CD1c-positive myeloid dendritic cell (primary cell): ENCODE results near the gene RBM33.
A peak's percentile ranks its signal among the peaks of the same experiment; 100 is the strongest.
"Not testable (repeated sequence)": the region's sequence is repeated elsewhere in the genome, so short reads cannot be mapped to it uniquely, and the experiment has no call there.

Source experiments
- DNase-seq: peaks from one replicate; pipeline ENCODE4 v3.0.0-alpha.2; 2016; ENCODE audit errors: extremely low spot score

The RBM33 gene, protein sequence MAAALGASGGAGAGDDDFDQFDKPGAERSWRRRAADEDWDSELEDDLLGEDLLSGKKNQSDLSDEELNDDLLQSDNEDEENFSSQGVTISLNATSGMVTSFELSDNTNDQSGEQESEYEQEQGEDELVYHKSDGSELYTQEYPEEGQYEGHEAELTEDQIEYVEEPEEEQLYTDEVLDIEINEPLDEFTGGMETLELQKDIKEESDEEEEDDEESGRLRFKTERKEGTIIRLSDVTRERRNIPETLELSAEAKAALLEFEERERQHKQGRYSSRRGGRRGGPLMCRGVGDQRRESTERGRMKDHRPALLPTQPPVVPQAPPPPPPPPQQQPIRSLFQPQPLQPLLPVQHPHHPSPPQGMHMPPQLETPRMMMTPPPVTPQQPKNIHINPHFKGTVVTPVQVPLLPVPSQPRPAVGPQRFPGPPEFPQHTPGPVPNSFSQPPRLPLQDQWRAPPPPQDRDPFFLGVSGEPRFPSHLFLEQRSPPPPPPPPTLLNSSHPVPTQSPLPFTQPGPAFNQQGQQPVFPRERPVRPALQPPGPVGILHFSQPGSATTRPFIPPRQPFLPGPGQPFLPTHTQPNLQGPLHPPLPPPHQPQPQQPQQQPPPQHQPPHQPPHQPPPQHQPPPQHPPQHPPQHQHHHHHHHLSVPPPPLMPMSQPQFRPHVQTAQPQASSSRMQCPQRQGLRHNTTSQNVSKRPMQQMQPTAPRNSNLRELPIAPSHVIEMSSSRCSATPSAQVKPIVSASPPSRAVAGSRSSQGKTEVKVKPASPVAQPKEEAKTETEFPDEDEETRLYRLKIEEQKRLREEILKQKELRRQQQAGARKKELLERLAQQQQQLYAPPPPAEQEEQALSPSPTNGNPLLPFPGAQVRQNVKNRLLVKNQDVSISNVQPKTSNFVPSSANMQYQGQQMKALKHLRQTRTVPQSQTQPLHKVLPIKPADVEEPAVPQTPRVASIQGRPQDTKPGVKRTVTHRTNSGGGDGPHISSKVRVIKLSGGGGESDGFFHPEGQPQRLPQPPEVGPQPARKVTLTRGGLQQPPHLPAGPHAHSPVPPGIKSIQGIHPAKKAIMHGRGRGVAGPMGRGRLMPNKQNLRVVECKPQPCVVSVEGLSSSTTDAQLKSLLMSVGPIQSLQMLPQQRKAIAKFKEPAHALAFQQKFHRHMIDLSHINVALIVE

GRCh38 chr7:155644178-155644970, at the start of gene RBM33:
RBM33 (plus strand) TSS chr7:155644661; CDS start chr7:155644877, 216 bp downstream.
- DNase-seq, result peak; percentile 86

DNA sequence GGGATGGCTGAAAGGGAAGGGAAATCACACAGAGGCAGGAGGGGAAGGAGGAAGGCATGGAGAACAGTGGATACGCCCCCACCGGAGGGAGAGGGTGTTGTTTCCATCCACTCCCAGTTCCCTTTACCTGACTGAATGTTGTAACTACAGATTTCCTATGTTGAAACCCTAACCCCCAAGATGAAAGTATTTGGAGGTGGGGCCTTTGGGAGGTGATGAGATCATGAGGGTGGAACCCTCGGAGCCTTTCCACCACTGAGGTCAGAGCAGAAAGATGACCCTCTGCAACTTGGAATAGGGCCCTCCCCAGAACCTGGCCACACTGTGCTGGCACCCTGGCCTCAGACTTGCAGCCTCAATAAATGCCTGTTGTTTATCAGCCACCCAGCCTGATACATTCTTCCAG, 49.5 kb upstream of the RBM33 start:
- DNase-seq, result peak; percentile 53

GRCh38 chr7:155597753-155598140, 46.7 kb upstream of the RBM33 start:
- DNase-seq, result no peak

DNA sequence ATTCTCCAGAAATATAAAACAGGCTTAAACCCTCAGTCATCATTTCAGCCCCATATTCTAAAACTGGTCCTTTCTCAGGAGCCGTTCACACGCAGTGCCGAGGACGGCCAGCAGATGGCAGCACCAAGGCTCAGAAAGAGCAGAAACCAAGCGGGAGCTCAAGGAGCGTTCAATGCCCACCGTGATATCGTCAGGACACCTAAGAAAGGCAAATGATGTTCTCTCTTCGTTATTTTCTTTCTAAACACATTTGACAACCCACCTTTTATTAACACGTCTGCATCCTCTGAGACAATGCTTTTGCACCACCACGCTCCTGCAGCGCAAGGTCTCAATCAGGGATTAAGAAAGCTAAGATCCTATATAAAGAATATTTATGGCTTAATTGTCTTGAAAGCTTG, 45.7 kb upstream of the RBM33 start:
- peak; percentile 86 for DNase-seq

DNA sequence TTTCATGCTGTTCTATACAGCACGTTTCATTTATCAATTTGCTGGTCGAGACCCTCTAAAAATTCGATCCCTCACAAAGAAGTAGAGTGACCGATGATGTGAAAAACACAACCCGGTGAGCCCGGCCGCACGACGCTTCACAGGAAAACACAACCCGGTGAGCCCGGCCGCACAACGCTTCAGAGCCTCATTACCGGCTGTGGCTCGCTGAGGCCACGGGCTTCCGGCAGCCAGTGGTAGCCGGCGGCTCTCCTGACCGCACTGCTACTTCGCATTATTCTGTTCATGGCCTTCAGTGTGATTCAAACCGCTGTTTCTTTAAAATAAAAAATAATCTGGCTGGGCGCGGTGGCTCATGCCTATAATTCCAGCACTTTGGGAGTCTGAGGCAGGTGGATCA, 42.3 kb upstream of the RBM33 start:
- no peak for DNase-seq

DNA sequence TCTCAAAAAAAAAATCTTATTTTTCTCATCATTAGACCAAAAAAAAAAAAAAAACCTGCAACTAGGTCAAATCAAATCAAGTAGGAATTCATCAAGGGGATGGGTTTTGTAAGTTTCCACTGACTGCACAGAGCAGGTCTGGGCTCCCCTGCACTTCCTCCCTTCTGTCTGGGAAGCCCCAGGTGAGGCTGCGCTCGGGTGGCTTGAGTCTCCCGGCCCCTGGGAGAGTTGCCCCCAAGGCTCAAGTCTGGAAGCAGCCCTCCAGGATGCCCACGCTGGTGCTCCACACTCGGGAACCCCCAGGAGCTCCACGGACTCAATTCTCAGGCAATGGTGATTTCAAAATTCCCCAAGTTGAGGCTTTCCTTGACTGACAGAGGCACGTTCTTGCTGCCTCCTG, 41.7 kb upstream of the RBM33 start:
- DNase-seq, result no peak

DNA sequence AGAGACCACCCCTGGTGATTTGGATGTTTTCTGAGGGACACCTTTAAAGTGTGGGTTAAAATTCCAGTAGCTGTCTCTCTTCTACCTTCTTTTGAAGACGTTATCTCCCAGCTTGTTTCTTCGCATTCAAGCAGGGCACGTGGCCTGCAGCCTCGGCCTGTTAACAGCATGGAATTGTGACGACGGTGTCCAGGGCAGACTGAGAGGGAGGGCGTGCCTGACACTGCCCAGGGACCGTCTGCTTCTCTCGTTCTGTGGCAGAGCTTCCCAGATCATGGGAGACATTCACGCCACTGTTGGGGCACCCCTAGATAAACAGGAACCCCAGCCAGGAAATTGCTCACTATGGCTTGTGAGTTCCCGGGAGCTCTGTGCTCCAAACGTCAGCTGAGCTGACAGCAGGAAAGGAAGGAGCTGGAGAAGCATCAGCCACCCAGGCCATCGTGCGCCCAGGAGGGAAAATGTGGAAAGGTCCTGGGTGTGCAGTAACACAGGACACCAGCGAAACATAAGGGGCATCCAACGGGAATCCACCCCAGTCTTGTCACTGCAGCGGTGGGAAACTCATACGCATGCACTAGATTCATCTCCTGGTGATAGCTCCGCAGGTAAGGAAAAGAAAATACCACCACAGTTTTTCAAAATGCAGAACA, 41.1 kb upstream of the RBM33 start:
- DNase-seq, result peak; percentile 34

DNA sequence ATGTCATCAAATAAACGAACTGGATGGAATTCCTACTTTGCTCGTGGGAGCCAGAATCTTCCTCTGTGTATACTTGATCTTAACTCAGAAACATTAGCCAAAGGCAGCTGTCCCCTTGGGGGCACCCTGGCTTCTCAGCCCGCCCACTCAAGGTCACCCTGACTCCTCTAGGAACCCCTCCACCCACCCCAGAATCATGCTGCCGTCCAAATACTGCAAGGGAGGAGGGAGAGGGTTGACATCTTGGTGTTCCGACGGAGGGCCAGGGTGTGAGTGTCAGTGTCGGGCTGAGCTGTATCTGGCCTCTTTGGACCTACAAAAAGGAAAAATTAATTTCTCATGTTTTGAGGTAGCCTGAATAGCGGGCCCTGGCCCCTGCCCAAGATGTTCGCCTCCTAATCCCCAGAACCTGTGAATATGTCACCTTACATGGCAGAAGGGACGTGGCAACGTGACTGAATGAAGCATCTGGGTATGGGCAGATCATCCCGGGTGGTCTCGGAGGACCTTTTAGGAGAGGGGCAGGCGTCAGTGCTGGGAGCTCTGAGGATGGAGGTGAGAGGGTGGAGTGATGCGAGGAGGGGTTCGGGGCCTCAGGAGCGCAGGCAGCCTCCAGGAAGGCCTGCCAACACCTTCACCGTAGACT, 40.5 kb upstream of the RBM33 start:
- no peak for DNase-seq

DNA sequence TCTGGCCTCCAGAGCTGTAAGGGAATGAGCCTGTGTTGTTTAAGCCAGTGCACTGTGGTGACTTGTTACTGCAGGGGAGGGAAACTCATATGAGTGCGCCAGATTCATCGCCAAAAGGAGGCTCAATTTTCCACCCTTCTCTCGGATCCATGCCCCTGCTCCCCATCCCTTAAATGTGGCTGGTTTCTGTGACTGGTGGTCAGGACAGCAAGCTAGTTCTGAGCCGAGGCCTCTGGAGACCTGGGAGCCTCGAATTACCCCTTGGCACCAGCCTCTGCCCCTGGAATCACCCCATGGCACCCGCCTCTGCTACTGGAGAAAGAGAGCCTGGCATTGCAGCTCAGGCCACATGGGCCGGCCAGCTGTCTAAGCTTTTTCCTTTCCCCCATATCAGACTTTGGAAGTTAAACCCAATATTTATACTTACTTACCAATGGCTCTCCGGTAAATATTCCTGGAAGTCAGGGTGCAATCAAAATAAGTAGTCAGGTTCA, 39.9 kb upstream of the RBM33 start:
- no peak for DNase-seq

DNA sequence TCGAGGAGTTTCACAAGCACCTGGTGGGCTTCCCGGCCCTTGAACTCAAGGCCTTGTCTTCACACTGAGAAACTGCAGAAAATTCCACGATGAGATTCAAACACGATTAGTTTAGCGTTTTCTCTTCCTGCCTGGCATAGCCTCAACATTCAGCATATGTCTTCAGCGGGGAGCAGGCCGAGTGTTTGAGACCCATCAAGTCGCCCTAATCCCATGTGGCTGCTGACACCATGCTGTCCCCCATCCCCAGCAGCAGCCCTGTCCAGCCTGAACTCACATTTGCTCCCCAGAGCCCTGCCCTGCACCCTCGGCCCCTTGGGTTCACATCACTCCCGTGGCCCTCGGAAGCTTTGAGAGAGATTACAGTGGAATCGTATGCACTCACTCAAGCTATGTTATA, 35.3 kb upstream of the RBM33 start:
- no peak for DNase-seq

DNA sequence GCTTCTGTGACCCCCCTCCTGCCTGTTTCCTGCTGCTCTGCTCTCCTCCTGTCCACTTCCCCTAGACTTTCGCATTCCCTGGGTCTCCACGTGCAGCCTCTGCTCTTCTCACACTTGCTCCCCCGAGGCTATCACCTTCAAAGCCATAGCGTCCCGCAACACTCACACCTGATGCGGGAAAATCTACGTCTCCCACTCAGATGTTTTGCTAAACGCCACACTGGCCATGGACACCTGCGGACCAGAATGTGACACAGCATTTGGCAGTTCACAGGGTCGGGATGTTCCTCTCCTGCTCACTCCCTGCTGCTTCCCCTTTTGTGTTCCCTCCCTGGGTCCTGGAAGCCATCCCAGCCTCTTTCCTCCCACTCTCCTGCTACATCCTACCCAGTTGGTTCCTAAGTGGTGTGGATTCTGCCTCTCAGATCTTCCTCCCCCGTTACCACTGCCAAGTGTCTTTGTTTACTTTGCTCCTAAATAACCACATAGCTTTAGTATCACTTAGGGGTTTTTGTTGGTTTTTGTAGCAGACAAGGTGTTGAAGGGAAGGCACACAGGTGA, 33.7 kb upstream of the RBM33 start:
- DNase-seq, result peak; percentile 34

- no peak for DNase-seq
Measured at GRCh38 chr7:155611808-155612447, 32.5 kb upstream of the RBM33 start.

DNA sequence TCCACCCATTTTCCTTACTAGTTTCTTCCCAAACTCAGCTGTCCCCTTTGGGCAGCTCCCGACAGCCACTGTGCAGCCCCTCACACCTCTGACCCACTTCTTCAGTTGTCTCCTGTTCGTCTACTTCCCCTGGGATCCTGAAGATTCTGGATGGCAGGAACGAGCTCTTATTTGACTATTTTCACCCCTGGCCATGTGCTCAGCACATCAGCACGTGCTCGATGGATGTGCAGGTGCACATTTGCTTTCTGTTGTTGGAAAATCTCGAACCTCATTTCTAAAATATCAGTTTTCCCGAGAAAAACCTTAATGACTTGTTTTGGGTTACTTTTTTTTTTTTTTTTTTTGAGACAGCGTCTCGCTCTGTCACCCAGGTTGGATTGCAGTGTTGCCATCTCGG, 31.8 kb upstream of the RBM33 start:
- no peak for DNase-seq

- DNase-seq, result not testable (repeated sequence)
Measured at GRCh38 chr7:155615085-155615484, 29.4 kb upstream of the RBM33 start.

DNA sequence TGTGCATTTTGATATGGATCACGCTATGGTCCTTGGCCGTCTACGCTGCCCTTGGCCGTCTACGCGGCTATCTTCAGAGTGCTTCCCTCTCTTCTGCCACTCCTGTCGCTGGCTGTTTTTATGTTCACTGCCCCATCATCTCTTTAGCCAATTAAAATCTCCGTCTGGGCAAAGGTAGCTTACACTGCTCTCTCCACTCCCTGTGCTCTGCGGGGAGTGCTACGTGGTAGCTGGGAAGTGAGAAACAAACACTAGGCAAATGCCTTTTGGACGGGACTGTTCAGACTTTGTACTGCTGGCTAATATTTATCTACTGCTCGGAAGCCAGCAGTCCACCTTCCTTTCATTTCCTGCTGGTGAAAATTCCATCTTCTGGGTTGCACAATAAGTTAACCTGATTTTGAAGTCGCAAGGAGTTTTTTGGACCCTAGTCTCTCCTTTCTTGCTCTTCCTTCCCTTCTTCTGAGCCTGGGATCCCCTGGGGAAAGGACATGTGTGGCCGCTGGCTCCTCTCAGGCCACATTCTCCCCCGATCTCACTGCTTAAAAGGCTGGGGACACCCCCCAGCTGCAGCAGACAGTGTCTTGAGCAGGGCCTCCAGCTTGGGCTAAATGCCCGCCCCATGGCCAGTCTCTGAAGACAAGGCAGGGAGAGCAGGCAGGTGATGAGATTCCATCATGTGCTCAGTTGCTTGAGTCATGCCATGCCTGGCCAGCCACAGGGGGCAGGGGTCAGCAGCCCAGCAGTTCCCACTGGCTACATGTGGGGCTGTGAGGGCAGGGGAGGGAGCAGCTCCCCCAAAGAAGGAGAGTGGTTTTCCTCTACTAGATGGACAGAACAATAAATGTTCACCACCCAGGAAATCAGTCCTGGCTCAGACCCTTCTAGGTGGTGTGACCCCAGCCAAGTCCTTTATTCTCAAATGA, 25.5 kb upstream of the RBM33 start:
- DNase-seq, result no peak

DNA sequence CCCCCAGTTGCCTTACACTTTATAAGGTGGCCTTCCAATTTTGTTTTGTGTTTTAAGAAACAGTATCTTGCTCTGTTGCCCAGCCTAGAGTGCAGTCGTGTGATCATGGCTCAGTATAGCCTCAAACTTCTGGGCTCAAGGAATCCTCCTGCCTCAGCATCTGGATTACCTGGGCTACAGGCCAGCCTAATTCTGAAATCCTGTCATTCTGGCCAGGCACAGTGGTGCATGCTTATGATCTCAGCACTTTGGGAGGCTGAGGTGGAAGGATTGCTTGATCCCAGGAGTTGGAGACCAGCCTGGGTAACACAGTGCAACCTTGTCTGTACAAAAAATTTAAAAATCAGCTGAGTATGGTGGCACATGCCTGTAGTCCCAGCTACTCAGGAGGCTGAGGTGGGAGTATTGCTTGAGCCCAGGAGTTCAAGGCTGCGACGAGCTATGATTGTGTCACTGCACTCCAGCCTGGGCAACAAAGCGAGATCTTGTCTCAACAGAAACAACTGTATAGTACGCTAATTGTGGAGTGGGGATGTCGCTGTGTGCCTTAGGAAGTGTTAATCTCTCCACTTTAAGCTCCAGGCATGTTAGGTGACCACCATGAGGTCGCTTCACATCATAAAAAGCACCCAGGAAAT, 24.7 kb upstream of the RBM33 start:
- DNase-seq, result no peak

DNA sequence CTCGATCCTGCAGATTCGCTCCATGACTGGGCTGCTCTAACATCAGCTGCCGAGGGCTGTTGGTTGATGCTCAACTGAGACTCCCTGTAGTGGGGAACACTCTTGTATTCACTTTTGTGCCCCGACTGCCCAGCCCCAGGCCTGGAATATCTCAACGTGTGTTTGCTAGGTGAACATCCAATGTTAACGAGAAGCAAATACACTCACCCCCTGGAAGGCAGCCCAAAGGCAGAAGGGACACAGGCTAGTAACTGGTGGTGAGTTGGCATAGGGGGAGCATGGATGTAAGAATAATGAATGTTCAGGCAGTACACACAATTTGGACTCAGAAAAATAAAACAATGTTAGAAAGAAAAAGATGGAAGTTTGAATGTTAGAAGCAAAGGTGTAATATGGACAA, 24.0 kb upstream of the RBM33 start:
- DNase-seq, result no peak
